NCI-H1105 treated with DMSO at 0.1 percent for 48 hours (cell line): ENCODE results near the gene CDH4.

Experiments used
- DNase-seq: peaks from one replicate; lab custom pipeline; 2025; lab: John Stamatoyannopoulos, UW

Gene CDH4

GRCh38 chr20:61284752-61285151 is 32.7 kb downstream of the CDH4 start:
- DNase-seq, result no peak

GRCh38 chr20:61285152-61285645 is 33.1 kb downstream of the CDH4 start:
- no peak for DNase-seq

- no peak for DNase-seq
Measured at GRCh38 chr20:61285691-61286090, 33.6 kb downstream of the CDH4 start.

- no peak for DNase-seq
Measured at GRCh38 chr20:61287583-61288275, 35.7 kb downstream of the CDH4 start.

GRCh38 chr20:61288331-61288784 is 36.3 kb downstream of the CDH4 start:
- no peak for DNase-seq

- DNase-seq, result no peak
Measured at GRCh38 chr20:61289166-61289565, 37.1 kb downstream of the CDH4 start.

GRCh38 chr20:61290721-61291120 is 38.7 kb downstream of the CDH4 start:
- DNase-seq, result no peak

GRCh38 chr20:61291166-61291829 is 39.2 kb downstream of the CDH4 start:
- no peak for DNase-seq

GRCh38 chr20:61292391-61292790 is 40.3 kb downstream of the CDH4 start:
- DNase-seq, result no peak

- no peak for DNase-seq
Measured at GRCh38 chr20:61292821-61293612, 41.0 kb downstream of the CDH4 start.

- DNase-seq, result no peak
Measured at GRCh38 chr20:61293951-61294350, 41.9 kb downstream of the CDH4 start.

- no peak for DNase-seq
Measured at GRCh38 chr20:61295249-61295648, 43.2 kb downstream of the CDH4 start.

- no peak for DNase-seq
Measured at GRCh38 chr20:61295682-61296628, 43.9 kb downstream of the CDH4 start.

GRCh38 chr20:61296629-61297019 is 44.6 kb downstream of the CDH4 start:
- DNase-seq, result no peak

GRCh38 chr20:61297491-61297890 is 45.4 kb downstream of the CDH4 start:
- DNase-seq, result no peak

GRCh38 chr20:61297986-61298385 is 45.9 kb downstream of the CDH4 start:
- no peak for DNase-seq

- DNase-seq, result no peak
Measured at GRCh38 chr20:61298661-61299060, 46.6 kb downstream of the CDH4 start.

- no peak for DNase-seq
Measured at GRCh38 chr20:61299104-61299503, 47.0 kb downstream of the CDH4 start.

- DNase-seq, result peak; percentile 24
Measured at GRCh38 chr20:61299618-61300017, 47.6 kb downstream of the CDH4 start.

GRCh38 chr20:61300293-61300692 is 48.2 kb downstream of the CDH4 start:
- DNase-seq, result no peak

GRCh38 chr20:61300709-61301108 is 48.6 kb downstream of the CDH4 start:
- no peak for DNase-seq
